ENCODE measurements around the gene FBXW5. TPM values are rescaled to one million over a fixed set of nuclear protein-coding genes. Genes with fewer than 3 reads are reported as not detected.

FBXW5 gene
- total RNA-seq, 1 donor from 2014 or later = 100.0 TPM

DNA sequence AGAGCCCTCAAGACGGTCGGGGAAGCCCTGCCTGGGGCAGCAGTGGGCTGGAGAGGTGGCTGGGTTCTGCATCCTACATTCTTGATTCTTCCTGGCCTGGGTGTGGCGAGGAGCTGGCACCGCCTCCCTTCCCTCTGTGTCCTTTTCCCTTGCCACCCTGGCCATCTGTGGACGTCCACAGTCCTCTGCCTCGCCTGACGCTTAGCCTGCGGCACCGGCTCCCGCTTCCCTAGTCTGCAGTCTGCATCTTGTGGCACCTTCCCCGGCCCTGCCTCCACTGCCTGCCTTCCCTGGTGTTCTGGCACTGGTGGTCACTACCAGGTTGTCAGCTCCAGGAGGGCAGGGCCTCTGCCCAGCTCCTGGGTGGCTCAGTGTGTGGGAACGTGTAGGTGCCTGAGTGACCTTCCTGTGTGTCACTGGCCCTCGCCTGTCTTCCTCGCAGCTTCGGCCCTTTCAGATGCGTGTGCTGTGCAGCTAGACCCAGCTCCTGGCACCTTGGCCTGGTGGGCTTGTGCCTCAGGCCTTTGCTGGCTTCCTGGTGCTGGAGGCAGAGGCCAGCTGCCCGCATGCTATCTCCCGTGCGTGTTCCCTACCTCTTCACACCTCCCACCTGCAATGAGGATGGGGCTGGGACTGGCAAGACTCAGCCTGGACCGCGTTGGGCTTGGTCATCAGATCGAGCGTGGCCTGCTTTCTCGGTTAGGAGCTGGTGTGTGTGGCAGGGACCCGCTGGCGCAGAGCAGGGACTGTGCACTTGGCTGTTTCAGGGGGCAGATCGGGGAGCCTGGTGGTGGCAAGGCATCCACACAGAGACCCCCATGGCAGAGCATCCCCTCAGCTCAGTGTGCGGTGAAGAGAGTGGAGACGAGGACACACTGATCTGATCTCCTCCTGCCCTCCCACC is 37.3 kb downstream of the FBXW5 start:
- H3K9me3 Mint-ChIP-seq (ENCODE audit: unreplicated experiment) = no peaks in the 10 kb centered on the region
- H3K27ac Mint-ChIP-seq (ENCODE audit: unreplicated experiment) = no peak overlapping the region
- H3K36me3 Mint-ChIP-seq (ENCODE audit: low read depth, unreplicated experiment) = peaks cover 9% of the 10 kb centered on the region
- H3K27me3 Mint-ChIP-seq (ENCODE audit: unreplicated experiment) = peaks cover 6% of the 10 kb centered on the region
- DNase-seq (ENCODE audit: low spot score) = no peak
- H3K4me3 Mint-ChIP-seq (ENCODE audit: unreplicated experiment) = no peak overlapping the region
- TF ChIP-seq, protein P1, sequence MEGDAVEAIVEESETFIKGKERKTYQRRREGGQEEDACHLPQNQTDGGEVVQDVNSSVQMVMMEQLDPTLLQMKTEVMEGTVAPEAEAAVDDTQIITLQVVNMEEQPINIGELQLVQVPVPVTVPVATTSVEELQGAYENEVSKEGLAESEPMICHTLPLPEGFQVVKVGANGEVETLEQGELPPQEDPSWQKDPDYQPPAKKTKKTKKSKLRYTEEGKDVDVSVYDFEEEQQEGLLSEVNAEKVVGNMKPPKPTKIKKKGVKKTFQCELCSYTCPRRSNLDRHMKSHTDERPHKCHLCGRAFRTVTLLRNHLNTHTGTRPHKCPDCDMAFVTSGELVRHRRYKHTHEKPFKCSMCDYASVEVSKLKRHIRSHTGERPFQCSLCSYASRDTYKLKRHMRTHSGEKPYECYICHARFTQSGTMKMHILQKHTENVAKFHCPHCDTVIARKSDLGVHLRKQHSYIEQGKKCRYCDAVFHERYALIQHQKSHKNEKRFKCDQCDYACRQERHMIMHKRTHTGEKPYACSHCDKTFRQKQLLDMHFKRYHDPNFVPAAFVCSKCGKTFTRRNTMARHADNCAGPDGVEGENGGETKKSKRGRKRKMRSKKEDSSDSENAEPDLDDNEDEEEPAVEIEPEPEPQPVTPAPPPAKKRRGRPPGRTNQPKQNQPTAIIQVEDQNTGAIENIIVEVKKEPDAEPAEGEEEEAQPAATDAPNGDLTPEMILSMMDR (IDR thresholded peaks at IDR 0.05; ENCODE audit: unreplicated experiment) = no peak
- H3K4me1 Mint-ChIP-seq (ENCODE audit: unreplicated experiment) = no peaks in the 10 kb centered on the region

DNA sequence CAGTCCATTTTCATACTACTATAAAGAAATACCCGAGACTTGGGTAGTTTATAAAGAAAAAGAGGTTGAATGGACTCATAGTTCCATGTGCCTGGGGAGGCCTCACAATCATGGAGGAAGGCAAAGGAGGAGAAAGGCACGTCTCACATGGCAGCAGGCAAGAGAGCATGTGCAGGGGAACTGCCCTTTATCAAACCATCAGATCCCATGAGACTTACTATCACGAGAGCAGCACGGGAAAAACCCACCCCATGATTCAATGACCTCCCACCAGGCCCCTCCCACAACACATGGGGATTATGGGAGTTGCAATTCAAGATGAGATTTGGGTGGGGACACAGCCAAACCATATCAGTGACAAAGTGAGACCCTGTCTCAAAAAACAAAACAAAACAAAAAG is 38.3 kb downstream of the FBXW5 start:
- no peaks in the 10 kb centered on the region for H3K9me3 Mint-ChIP-seq (ENCODE audit: unreplicated experiment)
- H3K27me3 Mint-ChIP-seq (ENCODE audit: unreplicated experiment) = peaks cover 7% of the 10 kb centered on the region
- no peak overlapping the region for H3K27ac Mint-ChIP-seq (ENCODE audit: unreplicated experiment)
- peaks cover 14% of the 10 kb centered on the region for H3K36me3 Mint-ChIP-seq (ENCODE audit: low read depth, unreplicated experiment)
- no peak for DNase-seq (ENCODE audit: low spot score)
- H3K4me1 Mint-ChIP-seq (ENCODE audit: unreplicated experiment) = no peaks in the 10 kb centered on the region
- TF ChIP-seq, protein P1 (IDR thresholded peaks at IDR 0.05; ENCODE audit: unreplicated experiment) = no peak
- no peak overlapping the region for H3K4me3 Mint-ChIP-seq (ENCODE audit: unreplicated experiment)

DNA sequence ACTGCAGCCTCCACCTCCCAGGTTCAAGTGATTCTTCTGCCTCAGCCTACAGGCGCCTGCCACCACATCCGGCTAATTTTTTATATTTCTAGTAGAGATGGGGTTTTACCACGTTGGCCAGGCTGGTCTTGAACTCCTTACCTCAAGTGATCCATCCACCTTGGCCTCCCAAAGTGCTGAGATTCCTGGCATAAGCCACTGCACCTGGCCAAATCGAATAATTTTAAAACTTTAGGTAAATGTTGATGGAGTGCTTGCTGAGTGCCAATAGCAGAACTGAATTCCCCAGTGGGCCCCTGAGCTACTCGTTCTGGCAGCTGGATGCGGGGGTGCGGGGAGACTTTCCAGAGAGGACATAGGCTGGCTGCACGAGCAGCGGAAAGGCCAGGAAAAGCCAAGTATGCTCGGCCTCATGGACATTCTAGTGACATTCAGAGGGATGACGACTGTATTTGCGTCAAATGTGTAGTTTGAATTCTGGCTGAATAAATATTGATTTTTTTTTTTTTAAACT is 41.4 kb downstream of the FBXW5 start:
- Mint-ChIP-seq H3K4me3 (ENCODE audit: unreplicated experiment) (no peak overlapping the region), H3K36me3 (ENCODE audit: low read depth, unreplicated experiment) (peaks cover 28% of the 10 kb centered on the region), H3K27ac (ENCODE audit: unreplicated experiment) (no peak overlapping the region), H3K9me3 (ENCODE audit: unreplicated experiment) (no peaks in the 10 kb centered on the region), H3K4me1 (ENCODE audit: unreplicated experiment) (peaks cover 3% of the 10 kb centered on the region), H3K27me3 (ENCODE audit: unreplicated experiment) (peaks cover 7% of the 10 kb centered on the region)
- no peak for DNase-seq (ENCODE audit: low spot score)
- TF ChIP-seq, protein P1 (IDR thresholded peaks at IDR 0.05; ENCODE audit: unreplicated experiment) = no peak

DNA sequence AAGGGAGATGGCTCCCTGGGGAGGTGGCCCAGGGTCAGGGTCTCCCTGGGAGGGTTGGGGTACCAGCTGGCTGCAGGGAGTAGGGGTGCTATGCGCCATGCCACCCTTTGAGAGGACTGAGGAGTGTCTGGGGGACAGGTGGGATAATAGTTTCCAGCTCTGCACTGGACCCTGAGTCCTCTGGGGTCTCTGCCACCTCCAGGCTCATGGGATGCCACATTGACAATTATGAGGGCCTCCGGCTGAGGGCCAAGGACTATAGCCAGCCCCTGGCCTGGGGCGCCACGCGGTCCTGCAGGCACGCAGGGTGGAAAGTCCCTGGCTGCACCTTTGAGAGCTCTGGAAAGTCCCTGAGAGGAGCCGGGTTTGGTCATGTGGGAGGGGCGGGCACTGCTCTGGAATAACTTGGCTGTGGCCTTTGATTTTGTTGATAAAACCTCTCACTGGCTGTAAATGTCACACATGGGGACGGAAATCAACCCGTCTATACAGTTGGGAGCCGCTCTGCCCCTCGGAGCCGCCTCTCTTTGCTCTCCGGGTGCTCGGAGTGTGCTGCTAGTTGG is 42.2 kb downstream of the FBXW5 start:
- H3K9me3 Mint-ChIP-seq (ENCODE audit: unreplicated experiment) = no peaks in the 10 kb centered on the region
- DNase-seq (ENCODE audit: low spot score) = no peak
- H3K4me1 Mint-ChIP-seq (ENCODE audit: unreplicated experiment) = peaks cover 3% of the 10 kb centered on the region
- peaks cover 28% of the 10 kb centered on the region for H3K36me3 Mint-ChIP-seq (ENCODE audit: low read depth, unreplicated experiment)
- no peak overlapping the region for H3K4me3 Mint-ChIP-seq (ENCODE audit: unreplicated experiment)
- H3K27ac Mint-ChIP-seq (ENCODE audit: unreplicated experiment) = no peak overlapping the region
- peaks cover 6% of the 10 kb centered on the region for H3K27me3 Mint-ChIP-seq (ENCODE audit: unreplicated experiment)
- TF ChIP-seq, protein P1 (IDR thresholded peaks at IDR 0.05; ENCODE audit: unreplicated experiment) = no peak
